ENCODE measurements around the gene SKIC8.

Gene SKIC8

GRCh38 chr15:78321786-78322185, 22.4 kb upstream of the SKIC8 start:
- FAIRE-seq, result no peak

- FAIRE-seq, result no peak
Observed at GRCh38 chr15:78321041-78321570, 21.7 kb upstream of the SKIC8 start.

GRCh38 chr15:78320183-78320582, 20.8 kb upstream of the SKIC8 start:
- no peak for FAIRE-seq

- FAIRE-seq, result no peak
Observed at GRCh38 chr15:78319588-78319987, 20.2 kb upstream of the SKIC8 start.

GRCh38 chr15:78317145-78317836, 17.9 kb upstream of the SKIC8 start:
- FAIRE-seq, result no peak

GRCh38 chr15:78316283-78317083, 17.1 kb upstream of the SKIC8 start:
- no peak for FAIRE-seq

- FAIRE-seq, result no peak
Observed at GRCh38 chr15:78315686-78316282, 16.4 kb upstream of the SKIC8 start.

- FAIRE-seq, result no peak
Observed at GRCh38 chr15:78314181-78314581, 14.8 kb upstream of the SKIC8 start.

- no peak for FAIRE-seq
Observed at GRCh38 chr15:78313383-78313782, 14.0 kb upstream of the SKIC8 start.

- FAIRE-seq, result no peak
Observed at GRCh38 chr15:78312957-78313356, 13.5 kb upstream of the SKIC8 start.

GRCh38 chr15:78312536-78312935, 13.1 kb upstream of the SKIC8 start:
- no peak for FAIRE-seq

- FAIRE-seq, result no peak
Observed at GRCh38 chr15:78311292-78311691, 11.9 kb upstream of the SKIC8 start.

GRCh38 chr15:78308422-78309032, 9.1 kb upstream of the SKIC8 start:
- FAIRE-seq, result no peak

GRCh38 chr15:78307976-78308375, 8.6 kb upstream of the SKIC8 start:
- no peak for FAIRE-seq

- FAIRE-seq, result no peak
Observed at GRCh38 chr15:78306176-78306774, 6.9 kb upstream of the SKIC8 start.

- FAIRE-seq, result no peak
Observed at GRCh38 chr15:78304216-78305066, 5.0 kb upstream of the SKIC8 start.

- no peak for FAIRE-seq
Observed at GRCh38 chr15:78302579-78303312, 3.3 kb upstream of the SKIC8 start.

GRCh38 chr15:78301828-78302227, 2.4 kb upstream of the SKIC8 start:
- FAIRE-seq, result no peak

- no peak for FAIRE-seq
Observed at GRCh38 chr15:78301326-78301725, 1.9 kb upstream of the SKIC8 start.

- FAIRE-seq, result no peak
Observed at GRCh38 chr15:78292219-78292618, 7.2 kb downstream of the SKIC8 start.

GRCh38 chr15:78291698-78292097, 7.7 kb downstream of the SKIC8 start:
- FAIRE-seq, result no peak
